ENCODE data around the gene GAGE10.

Gene GAGE10

GRCh38 chrX:49277535-49277830 lies 26.0 kb upstream of the GAGE10 start:
- TF ChIP-seq CTCF (conservative IDR thresholded peaks at IDR 0.05), result no peak
- H3K27ac ChIP-seq, result no peak overlapping the region

GRCh38 chrX:49278081-49278480 lies 25.4 kb upstream of the GAGE10 start:
- H3K27ac ChIP-seq, result no peak overlapping the region
- no peak for TF ChIP-seq CTCF (conservative IDR thresholded peaks at IDR 0.05)

GRCh38 chrX:49282647-49283011 lies 20.8 kb upstream of the GAGE10 start:
- H3K27ac ChIP-seq, result no peak overlapping the region
- TF ChIP-seq CTCF (conservative IDR thresholded peaks at IDR 0.05), result peak; percentile 24; the same call in 1 of the 2 replicates

GRCh38 chrX:49284212-49284611 lies 19.2 kb upstream of the GAGE10 start:
- H3K27ac ChIP-seq, result no peak overlapping the region
- TF ChIP-seq CTCF (conservative IDR thresholded peaks at IDR 0.05), result no peak

GRCh38 chrX:49286136-49286535 lies 17.3 kb upstream of the GAGE10 start:
- H3K27ac ChIP-seq, result no peak overlapping the region
- no peak for TF ChIP-seq CTCF (conservative IDR thresholded peaks at IDR 0.05)

- H3K27ac ChIP-seq, result no peak overlapping the region
- no peak for TF ChIP-seq CTCF (conservative IDR thresholded peaks at IDR 0.05)
Measured at GRCh38 chrX:49286581-49286980, 16.9 kb upstream of the GAGE10 start.

- no peak for TF ChIP-seq CTCF (conservative IDR thresholded peaks at IDR 0.05)
Measured at GRCh38 chrX:49287665-49288064, 15.8 kb upstream of the GAGE10 start.

GRCh38 chrX:49290215-49290614 lies 13.2 kb upstream of the GAGE10 start:
- no peak for TF ChIP-seq CTCF (conservative IDR thresholded peaks at IDR 0.05)
- no peak overlapping the region for H3K27ac ChIP-seq

More at GRCh38 chrX:49287665-49288064, 15.8 kb upstream of the GAGE10 start:
- no peak overlapping the region for H3K27ac ChIP-seq
